SK-N-MC (cell line): ENCODE measurements around the gene BCAP31.

Experiments used
- DNase-seq: peaks from one replicate; pipeline ENCODE4 v3.0.0-alpha.2; 2011; ENCODE audit warnings: low read depth, low spot score
- H3K27ac ChIP-seq: fragments of 200-600 bp; sonication (generic); 2 replicates; pipeline ENCODE4 v1.5.1; 2016; ENCODE audit warnings: mixed run types
- H3K36me3 ChIP-seq: fragments of 200-600 bp; sonication (generic); 2 replicates; pipeline ENCODE4 v1.6.1; 2017; ENCODE audit warnings: antibody characterized with exemption, low read length, mixed read lengths; ENCODE audit not compliant: insufficient read depth
- H3K4me3 ChIP-seq: fragments of 200-600 bp; sonication (generic); 2 replicates; pipeline ENCODE4 v1.5.1; 2016
- H3K9ac ChIP-seq: fragments of 200-600 bp; sonication (generic); 2 replicates; pipeline ENCODE4 v1.8.0; 2017; ENCODE audit warnings: mixed run types, mixed read lengths; ENCODE audit not compliant: insufficient read length
- H3K9me3 ChIP-seq: fragments of 200-600 bp; sonication (generic); 2 replicates; pipeline ENCODE4 v1.6.1; 2017; ENCODE audit warnings: low read depth, mild to moderate bottlenecking, antibody characterized with exemption, low read length, moderate library complexity, mixed read lengths
- EZH2 ChIP-seq: fragments of 200-600 bp; sonication (generic); IDR thresholded peaks from one replicate; pipeline ENCODE4 v1.6.1; 2017; ENCODE audit warnings: antibody characterized with exemption
- FOXP2 ChIP-seq: optimal IDR thresholded peaks from 2 replicates; pipeline ENCODE3; 2011; ENCODE audit warnings: mild to moderate bottlenecking, moderate library complexity; ENCODE audit not compliant: insufficient read depth; ENCODE audit errors: extremely low read length, control extremely low read depth
- POLR2AphosphoS5 ChIP-seq: IDR thresholded peaks from 2 replicates; pipeline ENCODE4 v1.6.1; 2012; ENCODE audit warnings: mild to moderate bottlenecking, low read depth, low read length, borderline replicate concordance

BCAP31 gene

DNA sequence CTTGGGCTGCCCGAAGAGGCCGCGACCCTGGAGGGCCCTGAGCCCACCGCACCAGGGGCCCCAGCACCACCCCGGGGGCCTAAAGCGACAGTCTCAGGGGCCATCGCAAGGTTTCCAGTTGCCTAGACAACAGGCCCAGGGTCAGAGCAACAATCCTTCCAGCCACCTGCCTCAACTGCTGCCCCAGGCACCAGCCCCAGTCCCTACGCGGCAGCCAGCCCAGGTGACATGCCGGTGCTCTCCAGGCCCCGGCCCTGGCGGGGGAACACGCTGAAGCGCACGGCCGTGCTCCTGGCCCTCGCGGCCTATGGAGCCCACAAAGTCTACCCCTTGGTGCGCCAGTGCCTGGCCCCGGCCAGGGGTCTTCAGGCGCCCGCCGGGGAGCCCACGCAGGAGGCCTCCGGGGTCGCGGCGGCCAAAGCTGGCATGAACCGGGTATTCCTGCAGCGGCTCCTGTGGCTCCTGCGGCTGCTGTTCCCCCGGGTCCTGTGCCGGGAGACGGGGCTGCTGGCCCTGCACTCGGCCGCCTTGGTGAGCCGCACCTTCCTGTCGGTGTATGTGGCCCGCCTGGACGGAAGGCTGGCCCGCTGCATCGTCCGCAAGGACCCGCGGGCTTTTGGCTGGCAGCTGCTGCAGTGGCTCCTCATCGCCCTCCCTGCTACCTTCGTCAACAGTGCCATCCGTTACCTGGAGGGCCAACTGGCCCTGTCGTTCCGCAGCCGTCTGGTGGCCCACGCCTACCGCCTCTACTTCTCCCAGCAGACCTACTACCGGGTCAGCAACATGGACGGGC is 1.0 kb upstream of the BCAP31 start:
- Histone ChIP-seq H3K9ac (peak overlapping the region; percentile 59), H3K27ac (peak overlapping the region; percentile 42; the same call in 1 of the 2 replicates), H3K9me3 (no peaks in the 10 kb centered on the region), H3K36me3 (peaks cover 18% of the 10 kb centered on the region), H3K4me3 (peak overlapping the region; percentile 81)
- no peak for TF ChIP-seq EZH2
- TF ChIP-seq POLR2AphosphoS5 = no peak
- TF ChIP-seq FOXP2 = no peak
- no peak for DNase-seq

DNA sequence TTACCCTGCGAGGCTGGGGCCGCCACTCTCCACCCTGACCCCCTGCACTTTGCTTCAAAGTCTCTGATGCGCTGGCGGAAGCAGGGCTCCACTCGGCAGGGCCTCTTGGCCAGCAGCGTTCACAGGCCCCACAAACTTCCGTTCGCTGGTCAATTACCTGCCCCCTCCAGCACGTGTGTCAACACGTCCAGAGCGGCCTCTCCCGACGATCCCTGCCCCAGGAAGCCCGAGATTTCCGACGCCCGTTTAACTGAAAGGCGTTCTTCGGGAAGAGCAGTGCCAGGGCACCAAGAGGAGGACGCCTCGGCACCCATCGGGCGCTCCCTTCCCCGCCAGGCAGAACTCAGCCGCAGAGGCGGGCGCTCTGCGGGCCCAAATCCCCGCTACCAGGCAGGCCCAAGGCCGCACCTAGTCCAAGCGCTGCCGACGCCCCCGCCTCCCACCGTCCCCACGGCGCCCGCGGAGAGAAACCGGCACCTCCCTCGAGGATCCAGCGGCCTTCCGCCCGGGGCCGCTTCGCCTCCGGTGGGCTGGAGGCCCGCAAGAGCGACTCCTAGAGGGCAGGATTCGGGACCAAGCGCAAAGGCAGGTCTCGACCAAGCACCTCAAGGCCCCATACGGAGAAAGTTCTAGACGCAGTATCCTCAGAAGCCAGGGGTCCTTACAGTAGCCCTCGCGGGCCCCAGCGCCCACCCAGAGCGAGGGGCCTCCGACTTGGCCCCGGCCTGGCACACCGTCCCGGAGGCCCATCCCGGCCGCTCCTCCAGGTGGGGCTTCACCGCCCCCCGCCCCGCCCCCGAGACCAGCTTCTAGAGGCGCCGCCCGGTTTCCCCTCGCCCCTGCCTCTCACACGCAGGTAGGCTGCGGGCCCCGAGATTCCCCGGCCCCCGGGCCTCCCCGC is 586 bp downstream of the BCAP31 start:
- peak overlapping the region; percentile 81 for H3K9ac ChIP-seq
- peak overlapping the region; percentile 19; the same call in 1 of the 2 replicates for H3K27ac ChIP-seq
- no peak for DNase-seq
- H3K9me3 ChIP-seq = no peaks in the 10 kb centered on the region
- peak overlapping the region; percentile 81 for H3K4me3 ChIP-seq
- H3K36me3 ChIP-seq = peaks cover 27% of the 10 kb centered on the region
- TF ChIP-seq EZH2 (no peak), FOXP2 (no peak), POLR2AphosphoS5 (no peak)

DNA sequence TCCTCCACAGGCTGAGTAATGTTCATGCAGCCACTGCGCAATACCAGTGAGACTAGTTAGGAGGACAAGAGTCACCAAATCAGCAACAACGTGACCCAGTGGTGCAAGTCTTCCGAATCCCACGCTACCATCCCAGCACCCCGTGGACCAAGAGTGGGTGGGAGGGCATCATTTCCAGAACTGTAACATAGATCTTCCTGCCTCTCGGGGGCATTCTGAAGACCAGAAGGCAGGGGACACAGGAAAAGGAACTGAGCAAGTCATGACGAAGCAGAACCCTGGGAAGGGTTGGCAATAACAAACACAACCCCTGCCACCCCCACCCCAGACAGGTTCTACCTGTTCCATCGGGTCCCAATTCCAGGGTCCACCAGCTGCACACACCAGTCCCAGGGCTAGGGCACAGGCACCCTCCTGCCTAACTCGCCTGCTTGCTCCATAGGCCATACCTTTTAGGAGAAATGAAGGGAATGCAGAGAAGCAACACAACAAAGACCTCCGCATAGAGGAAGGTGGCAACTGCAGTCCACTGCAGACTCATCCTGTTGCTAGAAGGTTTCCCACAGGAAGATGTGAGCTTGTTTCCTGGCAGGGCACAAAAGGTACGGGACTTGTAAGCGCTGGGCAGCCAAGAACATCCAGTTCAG is 1.4 kb downstream of the BCAP31 start:
- no peak for DNase-seq
- Histone ChIP-seq H3K9ac (peak overlapping the region; percentile 81), H3K9me3 (no peaks in the 10 kb centered on the region), H3K36me3 (peaks cover 27% of the 10 kb centered on the region), H3K4me3 (peak overlapping the region; percentile 81), H3K27ac (no peak overlapping the region)
- no peak for TF ChIP-seq EZH2
- no peak for TF ChIP-seq FOXP2

DNA sequence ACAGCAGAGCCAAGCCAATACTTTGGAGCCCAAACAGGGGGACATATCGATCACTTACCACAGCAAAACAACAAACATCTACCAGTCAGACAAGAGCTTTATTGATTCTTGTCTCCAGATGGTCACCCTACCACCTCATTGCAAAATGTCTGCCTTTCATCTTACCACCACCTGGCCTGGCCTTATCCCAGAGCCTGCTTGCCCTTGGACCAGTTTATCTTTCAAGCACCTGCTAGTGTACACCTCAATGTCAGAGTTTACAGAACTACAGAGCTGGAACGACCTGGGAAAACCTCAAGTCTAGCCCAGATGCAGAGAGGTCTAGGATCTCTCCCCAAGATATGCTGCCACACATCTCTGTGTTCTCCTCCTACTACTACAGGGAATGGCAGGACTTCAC is 4.5 kb downstream of the BCAP31 start:
- TF ChIP-seq EZH2 = no peak
- TF ChIP-seq FOXP2 = no peak
- TF ChIP-seq POLR2AphosphoS5 = no peak
- Histone ChIP-seq H3K9ac (no peak overlapping the region), H3K27ac (no peak overlapping the region), H3K9me3 (no peaks in the 10 kb centered on the region), H3K36me3 (peaks cover 37% of the 10 kb centered on the region), H3K4me3 (no peak overlapping the region)
- no peak for DNase-seq

DNA sequence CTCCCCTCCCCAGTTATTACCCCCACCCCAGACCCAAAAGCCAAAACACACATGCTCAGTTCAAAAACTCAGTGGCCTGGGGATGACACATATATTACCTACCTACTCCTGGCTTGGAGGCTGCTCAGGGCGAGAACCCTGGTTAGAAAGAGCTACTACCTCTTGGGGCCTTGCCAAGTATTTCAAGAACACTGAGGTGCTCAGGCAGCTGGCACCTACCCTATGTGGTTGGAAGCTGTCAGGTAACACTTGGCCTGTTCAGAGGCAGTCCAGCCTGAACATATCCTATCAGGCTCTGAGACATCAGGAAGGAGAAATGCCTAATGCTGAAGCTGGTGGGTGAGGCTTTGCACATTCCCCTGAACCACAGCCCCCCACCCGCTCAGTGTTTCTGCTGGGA is 4.9 kb downstream of the BCAP31 start:
- DNase-seq = no peak
- Histone ChIP-seq H3K9ac (no peak overlapping the region), H3K27ac (no peak overlapping the region), H3K9me3 (no peaks in the 10 kb centered on the region), H3K4me3 (no peak overlapping the region), H3K36me3 (peaks cover 42% of the 10 kb centered on the region)
- no peak for TF ChIP-seq POLR2AphosphoS5
- TF ChIP-seq FOXP2 = no peak
- no peak for TF ChIP-seq EZH2

DNA sequence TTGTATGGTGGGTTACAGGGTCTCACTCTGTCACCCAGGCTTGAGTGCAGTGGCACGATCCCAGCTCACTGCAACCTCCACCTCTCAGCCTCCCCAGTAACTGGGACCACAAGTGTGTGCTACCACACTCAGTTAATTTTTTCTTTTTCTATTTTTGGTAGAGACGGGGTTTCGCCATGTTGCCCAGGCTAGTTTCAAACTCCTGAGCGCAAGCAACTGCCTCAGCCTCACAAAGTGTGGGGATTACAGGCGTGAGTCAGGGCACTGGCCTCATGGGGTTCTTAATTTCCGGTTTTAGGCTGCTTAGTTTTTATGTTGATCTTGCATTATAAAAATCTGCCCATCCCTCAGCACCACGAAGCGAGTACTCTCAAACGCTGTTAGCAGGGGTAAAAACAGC is 6.7 kb downstream of the BCAP31 start:
- Histone ChIP-seq H3K9ac (no peak overlapping the region), H3K9me3 (no peaks in the 10 kb centered on the region), H3K36me3 (peaks cover 40% of the 10 kb centered on the region), H3K27ac (no peak overlapping the region), H3K4me3 (no peak overlapping the region)
- TF ChIP-seq FOXP2 = no peak
- TF ChIP-seq POLR2AphosphoS5 = no peak
- no peak for TF ChIP-seq EZH2
- DNase-seq = no peak

DNA sequence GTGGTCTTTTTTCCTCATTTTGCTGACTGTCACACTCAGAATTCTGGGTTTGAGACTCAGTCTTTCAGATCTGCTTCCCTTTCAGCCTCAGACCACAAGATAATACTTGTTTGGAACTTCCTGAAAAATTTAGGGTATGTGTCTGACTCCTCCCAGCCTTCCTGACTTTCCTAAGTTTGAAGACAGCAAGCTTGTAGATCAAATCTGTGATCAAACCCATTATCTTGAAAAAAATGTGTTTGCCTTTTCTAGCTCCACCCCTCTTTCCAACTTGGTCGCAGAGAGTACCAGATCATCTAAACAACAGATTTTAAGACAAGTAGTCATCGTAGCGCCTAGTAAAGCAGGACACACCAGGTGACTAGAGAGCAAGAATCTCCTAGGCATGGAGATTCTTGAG is 9.9 kb downstream of the BCAP31 start:
- Histone ChIP-seq H3K27ac (no peak overlapping the region), H3K4me3 (no peak overlapping the region), H3K9ac (no peak overlapping the region), H3K36me3 (peaks cover 16% of the 10 kb centered on the region), H3K9me3 (no peaks in the 10 kb centered on the region)
- DNase-seq = no peak
- TF ChIP-seq POLR2AphosphoS5 (no peak), FOXP2 (no peak), EZH2 (no peak)

DNA sequence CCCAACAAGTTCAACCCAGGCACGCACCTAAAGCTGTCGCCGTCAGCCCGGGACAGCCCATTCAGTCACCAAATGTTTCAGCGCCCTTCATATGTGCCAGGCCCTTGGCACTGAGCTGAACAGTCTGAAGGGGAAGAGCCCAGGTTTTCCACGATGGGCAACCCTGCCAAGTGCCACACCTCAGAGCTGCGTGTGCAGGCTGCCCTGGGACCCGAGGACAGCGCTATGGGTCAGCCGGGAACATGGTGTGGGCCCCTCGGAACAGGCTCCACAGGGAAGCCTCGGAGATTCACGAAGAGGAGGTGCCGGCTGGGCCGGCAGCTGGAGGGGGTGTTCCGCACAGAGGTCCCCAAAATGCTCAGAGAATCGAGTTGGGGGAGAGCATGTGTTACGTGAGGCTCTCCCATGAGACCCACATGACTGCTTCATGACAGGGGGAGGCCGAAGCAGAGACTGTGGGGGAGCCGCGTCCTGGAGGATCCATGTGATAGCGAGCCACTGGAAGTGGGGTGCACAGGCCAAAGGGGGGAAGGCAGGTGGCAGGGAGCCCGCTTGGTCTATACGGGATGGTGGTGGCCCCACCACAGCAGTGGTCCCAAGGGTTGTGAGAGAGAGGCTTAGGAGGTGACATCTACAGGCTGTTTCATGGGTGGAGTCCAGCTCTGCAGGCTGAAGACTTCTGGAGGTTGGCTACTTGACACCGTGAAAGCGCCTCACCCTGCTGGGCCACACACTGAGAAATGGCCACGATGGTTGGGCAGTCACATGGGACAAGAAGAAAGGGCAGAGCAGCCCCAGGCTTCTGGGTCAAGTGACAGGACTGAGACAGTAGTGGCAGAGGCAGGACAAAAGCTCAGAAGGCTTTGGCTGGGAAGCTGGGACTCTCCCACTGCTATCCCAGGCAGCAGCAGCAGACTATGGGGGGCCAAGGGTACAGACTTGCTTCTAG is 14.2 kb downstream of the BCAP31 start:
- Histone ChIP-seq H3K27ac (no peak overlapping the region), H3K9ac (no peak overlapping the region), H3K36me3 (peaks cover 9% of the 10 kb centered on the region; the same call in 1 of the 2 replicates), H3K4me3 (no peak overlapping the region), H3K9me3 (no peaks in the 10 kb centered on the region)
- TF ChIP-seq EZH2 (no peak), POLR2AphosphoS5 (no peak), FOXP2 (no peak)
- no peak for DNase-seq
